Right atrium auricular region (tissue), 2 donors: ENCODE measurements around the gene PRM2. TPM values are rescaled to one million over a fixed set of nuclear protein-coding genes. Genes with fewer than 3 reads are reported as not detected.

Source experiments
- DNase-seq: peaks from one replicate; pipeline ENCODE4 v3.0.0-alpha.2; 2019; ENCODE audit warnings: low spot score
- H3K27ac ChIP-seq, 2 donors: fragments of 200-600 bp; sonication (generic); 1 replicate in 1 of 2; 2 replicates in 1 of 2; pipeline ENCODE4 v1.5.1; 2016 to 2019
- H3K27me3 ChIP-seq, 2 donors: fragments of 200-600 bp; sonication (generic); one replicate each; pipeline versions ENCODE4 v1.5.1 to v1.6.0; 2017 to 2019
- H3K36me3 ChIP-seq: fragments of 200-600 bp; sonication (generic); one replicate; pipeline ENCODE4 v1.5.1; 2016
- H3K4me1 ChIP-seq, 2 donors: fragments of 200-600 bp; sonication (generic); one replicate each; pipeline versions ENCODE4 v1.5.1 to v1.6.0; 2017 to 2019
- H3K4me3 ChIP-seq, 2 donors: fragments of 200-600 bp; sonication (generic); 1 replicate in 1 of 2; 2 replicates in 1 of 2; pipeline ENCODE4 v1.5.1; 2017 to 2019; ENCODE audit warnings: mild to moderate bottlenecking in 1 of 2, moderate library complexity in 1 of 2
- H3K9me3 ChIP-seq, 2 donors: fragments of 200-600 bp; sonication (generic); one replicate each; pipeline ENCODE4 v1.5.1; 2019
- total RNA-seq, 2 donors: library from RNA; depleted of rRNA; stranded (reverse); fragments of >200 nt; gene quantifications; one replicate each; pipeline ENCODE4 v1.1.0, GENCODE V29; 2016
- TF ChIP-seq, protein P1 (sequence below), 2 donors: fragments of 200-600 bp; sonication (generic); IDR thresholded peaks; one replicate each; pipeline ENCODE4 v1.5.1; 2019; ENCODE audit warnings: antibody characterized with exemption in 2 of 2

The PRM2 gene
- total RNA-seq, 2 donors from 2014 or later = not detected

GRCh38 chr16:11298143-11298900 is 22.0 kb upstream of the PRM2 start:
- TF ChIP-seq, protein P1, sequence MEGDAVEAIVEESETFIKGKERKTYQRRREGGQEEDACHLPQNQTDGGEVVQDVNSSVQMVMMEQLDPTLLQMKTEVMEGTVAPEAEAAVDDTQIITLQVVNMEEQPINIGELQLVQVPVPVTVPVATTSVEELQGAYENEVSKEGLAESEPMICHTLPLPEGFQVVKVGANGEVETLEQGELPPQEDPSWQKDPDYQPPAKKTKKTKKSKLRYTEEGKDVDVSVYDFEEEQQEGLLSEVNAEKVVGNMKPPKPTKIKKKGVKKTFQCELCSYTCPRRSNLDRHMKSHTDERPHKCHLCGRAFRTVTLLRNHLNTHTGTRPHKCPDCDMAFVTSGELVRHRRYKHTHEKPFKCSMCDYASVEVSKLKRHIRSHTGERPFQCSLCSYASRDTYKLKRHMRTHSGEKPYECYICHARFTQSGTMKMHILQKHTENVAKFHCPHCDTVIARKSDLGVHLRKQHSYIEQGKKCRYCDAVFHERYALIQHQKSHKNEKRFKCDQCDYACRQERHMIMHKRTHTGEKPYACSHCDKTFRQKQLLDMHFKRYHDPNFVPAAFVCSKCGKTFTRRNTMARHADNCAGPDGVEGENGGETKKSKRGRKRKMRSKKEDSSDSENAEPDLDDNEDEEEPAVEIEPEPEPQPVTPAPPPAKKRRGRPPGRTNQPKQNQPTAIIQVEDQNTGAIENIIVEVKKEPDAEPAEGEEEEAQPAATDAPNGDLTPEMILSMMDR (IDR thresholded peaks at IDR 0.05) = no peak
- H3K4me1 ChIP-seq = peaks cover 0 to 15% of the 10 kb centered on the region in 2 donors
- no peaks in the 10 kb centered on the region for H3K36me3 ChIP-seq
- H3K27ac ChIP-seq = peak overlapping the region; percentile 10 to 14
- DNase-seq = no peak
- no peaks in the 10 kb centered on the region for H3K9me3 ChIP-seq
- no peaks in the 10 kb centered on the region for H3K27me3 ChIP-seq
- H3K4me3 ChIP-seq = no peak overlapping the region

GRCh38 chr16:11297492-11298142 is 21.3 kb upstream of the PRM2 start:
- no peaks in the 10 kb centered on the region for H3K9me3 ChIP-seq
- H3K27ac ChIP-seq = peak overlapping the region; percentile 14 to 43
- no peaks in the 10 kb centered on the region for H3K27me3 ChIP-seq
- peaks cover 0 to 15% of the 10 kb centered on the region in 2 donors for H3K4me1 ChIP-seq
- peak; percentile 60 for DNase-seq
- H3K4me3 ChIP-seq = peak overlapping the region in 1 of 2 donors; percentile 23
- H3K36me3 ChIP-seq = no peaks in the 10 kb centered on the region
- TF ChIP-seq, protein P1 (IDR thresholded peaks at IDR 0.05) = peak in 1 of 2 donors; percentile 46

GRCh38 chr16:11296706-11297491 is 20.6 kb upstream of the PRM2 start:
- Histone ChIP-seq H3K4me3 (peak overlapping the region in 1 of 2 donors; percentile 23), H3K27me3 (no peaks in the 10 kb centered on the region), H3K4me1 (peaks cover 0 to 15% of the 10 kb centered on the region in 2 donors), H3K36me3 (no peaks in the 10 kb centered on the region), H3K27ac (peak overlapping the region; percentile 14 to 43), H3K9me3 (no peaks in the 10 kb centered on the region)
- no peak for DNase-seq
- TF ChIP-seq, protein P1 (IDR thresholded peaks at IDR 0.05) = no peak

DNA sequence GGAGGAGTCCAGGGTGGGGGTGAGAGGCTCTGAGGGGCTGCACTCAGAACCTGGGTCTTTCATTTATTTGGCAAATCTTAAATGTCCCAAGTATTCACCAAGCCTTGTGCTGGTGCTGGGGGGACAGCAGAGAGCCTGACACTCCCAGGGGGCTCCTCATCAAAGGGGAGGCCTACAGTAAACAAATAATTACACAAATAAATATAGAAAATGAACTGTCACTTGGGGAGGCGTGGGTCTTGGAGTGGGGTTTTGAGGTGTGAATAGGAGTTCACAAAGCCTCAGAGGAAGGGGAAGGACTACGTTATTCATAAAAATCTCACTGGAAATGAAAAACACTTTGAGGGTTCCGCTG is 20.0 kb upstream of the PRM2 start:
- Histone ChIP-seq H3K4me3 (no peak overlapping the region), H3K4me1 (peaks cover 0 to 15% of the 10 kb centered on the region in 2 donors), H3K27ac (no peak overlapping the region), H3K27me3 (no peaks in the 10 kb centered on the region), H3K9me3 (no peaks in the 10 kb centered on the region), H3K36me3 (no peaks in the 10 kb centered on the region)
- DNase-seq = no peak
- TF ChIP-seq, protein P1 (IDR thresholded peaks at IDR 0.05) = no peak

- Histone ChIP-seq H3K36me3 (no peaks in the 10 kb centered on the region), H3K27me3 (no peaks in the 10 kb centered on the region), H3K4me3 (no peak overlapping the region), H3K9me3 (no peaks in the 10 kb centered on the region), H3K27ac (no peak overlapping the region), H3K4me1 (peaks cover 0 to 15% of the 10 kb centered on the region in 2 donors)
- DNase-seq = no peak
- TF ChIP-seq, protein P1 (IDR thresholded peaks at IDR 0.05) = no peak
These were observed 19.4 kb upstream of the PRM2 start for GRCh38 chr16:11295672-11296071.
